GM19324 (cell line): Measurements from ENCODE around the gene NDRG4.

Experiments used
- ATAC-seq: cut with Tn5 transposase; IDR thresholded peaks from one replicate; pipeline ENCODE4 v1.9.1; 2021; ENCODE audit warnings: mild to moderate bottlenecking, moderate library complexity; ENCODE audit not compliant: unreplicated experiment, low FRiP score

Gene NDRG4

GRCh38 chr16:58493756-58494431 is 6.0 kb upstream of the NDRG4 start:
- no peak for ATAC-seq

- ATAC-seq, result no peak
These were observed 4.9 kb upstream of the NDRG4 start for GRCh38 chr16:58494981-58495520.

GRCh38 chr16:58495521-58496331 is 4.2 kb upstream of the NDRG4 start:
- ATAC-seq, result no peak

- ATAC-seq, result no peak
These were observed 2.5 kb upstream of the NDRG4 start for GRCh38 chr16:58497468-58497867.

GRCh38 chr16:58497935-58498334 is 2.0 kb upstream of the NDRG4 start:
- no peak for ATAC-seq

- no peak for ATAC-seq
These were observed 1.4 kb upstream of the NDRG4 start for GRCh38 chr16:58498341-58499091.

GRCh38 chr16:58499092-58499511 is 841 bp upstream of the NDRG4 start:
- no peak for ATAC-seq

GRCh38 chr16:58500430-58501241 is 693 bp downstream of the NDRG4 start:
- no peak for ATAC-seq

GRCh38 chr16:58501242-58502131 is 1.5 kb downstream of the NDRG4 start:
- ATAC-seq, result no peak

GRCh38 chr16:58502217-58502921 is 2.4 kb downstream of the NDRG4 start:
- no peak for ATAC-seq

- no peak for ATAC-seq
These were observed 3.4 kb downstream of the NDRG4 start for GRCh38 chr16:58503166-58503862.

GRCh38 chr16:58503863-58504688 is 4.1 kb downstream of the NDRG4 start:
- ATAC-seq, result no peak

- ATAC-seq, result no peak
These were observed 6.6 kb downstream of the NDRG4 start for GRCh38 chr16:58506241-58507194.

- no peak for ATAC-seq
These were observed 7.4 kb downstream of the NDRG4 start for GRCh38 chr16:58507195-58507962.

- no peak for ATAC-seq
These were observed 8.2 kb downstream of the NDRG4 start for GRCh38 chr16:58507963-58508670.
